Stimulated activated CD4-positive, alpha-beta T cell treated with anti-CD3 and anti-CD28 coated beads, Interleukin-4, amount 100 ng/mL, for 1 hour (primary cell): ENCODE measurements around the gene CHRDL2.
A peak's percentile ranks its signal among the peaks of the same experiment; 100 is the strongest.

ENCODE experiments used
- DNase-seq: peaks from one replicate; pipeline ENCODE4 v3.0.0-alpha.2; 2020

The CHRDL2 gene

GRCh38 chr11:74710281-74710938 lies 20.8 kb downstream of the CHRDL2 start:
- DNase-seq, result no peak

- no peak for DNase-seq
Measured at GRCh38 chr11:74709175-74709574, 22.1 kb downstream of the CHRDL2 start.

GRCh38 chr11:74707602-74708510 lies 23.4 kb downstream of the CHRDL2 start:
- DNase-seq, result no peak

GRCh38 chr11:74707182-74707581 lies 24.0 kb downstream of the CHRDL2 start:
- DNase-seq, result no peak

GRCh38 chr11:74703211-74703610 lies 28.0 kb downstream of the CHRDL2 start:
- no peak for DNase-seq

- DNase-seq, result peak; percentile 54
Measured at GRCh38 chr11:74702383-74703007, 28.7 kb downstream of the CHRDL2 start.

GRCh38 chr11:74701351-74701750 lies 29.9 kb downstream of the CHRDL2 start:
- DNase-seq, result no peak

- DNase-seq, result no peak
Measured at GRCh38 chr11:74699615-74700396, 31.4 kb downstream of the CHRDL2 start.

GRCh38 chr11:74697722-74698121 lies 33.5 kb downstream of the CHRDL2 start:
- no peak for DNase-seq

- DNase-seq, result no peak
Measured at GRCh38 chr11:74696939-74697675, 34.1 kb downstream of the CHRDL2 start.

- DNase-seq, result no peak
Measured at GRCh38 chr11:74696500-74696899, 34.7 kb downstream of the CHRDL2 start.

- no peak for DNase-seq
Measured at GRCh38 chr11:74695705-74696280, 35.4 kb downstream of the CHRDL2 start.

- DNase-seq, result no peak
Measured at GRCh38 chr11:74694136-74694930, 36.9 kb downstream of the CHRDL2 start.

GRCh38 chr11:74693531-74693930 lies 37.7 kb downstream of the CHRDL2 start:
- DNase-seq, result no peak

GRCh38 chr11:74691755-74692154 lies 39.5 kb downstream of the CHRDL2 start:
- DNase-seq, result no peak

GRCh38 chr11:74689666-74690065 lies 41.6 kb downstream of the CHRDL2 start:
- no peak for DNase-seq

GRCh38 chr11:74687237-74688023 lies 43.8 kb downstream of the CHRDL2 start:
- DNase-seq, result no peak

GRCh38 chr11:74686792-74687191 lies 44.4 kb downstream of the CHRDL2 start:
- DNase-seq, result no peak

GRCh38 chr11:74685905-74686304 lies 45.3 kb downstream of the CHRDL2 start:
- no peak for DNase-seq

GRCh38 chr11:74685338-74685737 lies 45.9 kb downstream of the CHRDL2 start:
- no peak for DNase-seq
